AG04450 (cell line): ENCODE results near the gene MAD1L1. TPM values are rescaled to one million over a fixed set of nuclear protein-coding genes. Genes with fewer than 3 reads are reported as not detected.
A peak's percentile ranks its signal among the peaks of the same experiment; 100 is the strongest.

Experiments
- CTCF ChIA-PET: fragments of 300-600, 350-600 bp; formaldehyde crosslinking; extraction: SDS; loops from one replicate; lab custom pipeline; 2022; ENCODE audit warnings: antibody characterized with exemption, inconsistent platforms; lab: Charles Lee
- POLR2A ChIA-PET: fragments of 350-600 bp; formaldehyde crosslinking; extraction: SDS; loops from one replicate; lab custom pipeline; 2021; ENCODE audit warnings: antibody characterized with exemption, inconsistent platforms; lab: Yijun Ruan, JAX
- DNase-seq: peaks from one replicate; pipeline ENCODE4 v3.0.0-alpha.2; 2011; ENCODE audit warnings: low read depth, low spot score
- H3K27ac ChIP-seq: one replicate; pipeline ENCODE4 v1.5.1; 2012; ENCODE audit warnings: low read depth, low read length, control low read depth
- H3K27me3 ChIP-seq: one replicate; pipeline ENCODE4 v1.6.0; 2012; ENCODE audit warnings: low read length; ENCODE audit not compliant: control insufficient read depth, insufficient read depth
- H3K4me3 ChIP-seq: 2 replicates; pipeline ENCODE4 v1.5.1; 2011; ENCODE audit warnings: mild to moderate bottlenecking, low read depth, low read length, control low read depth
- H3K9me3 ChIP-seq: 2 replicates; pipeline ENCODE4 v1.5.1; 2012; ENCODE audit warnings: low read length; ENCODE audit not compliant: control insufficient read depth, insufficient read depth
- CTCF ChIP-seq: IDR thresholded peaks from 2 replicates; pipeline ENCODE4 v1.5.1; 2011; ENCODE audit warnings: low read depth, low read length, control low read depth, inconsistent platforms
- polyA plus RNA-seq: library from polyadenylated mRNA; depleted of rRNA; stranded (reverse); fragments of >200 nt; gene quantifications from 2 replicates; pipeline ENCODE4 v1.2.3, GENCODE V29; 2011

Gene MAD1L1
- polyA plus RNA-seq, 1 experiment = 11.9 TPM

- ChIA-PET CTCF (interaction anchor here (0.7 kb wide), 1 partner anchor 97 kb away, joined by 3 read pairs; no protein-coding TSS in a partner anchor), POLR2A (no interaction called here)
- Histone ChIP-seq H3K4me3 (no peak overlapping the region), H3K27ac (no peak overlapping the region), H3K27me3 (no peaks in the 10 kb centered on the region), H3K9me3 (peaks cover 2% of the 10 kb centered on the region; the same call in 1 of the 2 replicates)
- DNase-seq = no peak
- TF ChIP-seq CTCF = no peak
Measured at GRCh38 chr7:2068693-2069471, 163.9 kb downstream of the MAD1L1 start.

GRCh38 chr7:2066251-2066919 lies 166.4 kb downstream of the MAD1L1 start:
- no peak overlapping the region for H3K27ac ChIP-seq
- H3K9me3 ChIP-seq = peaks cover 2% of the 10 kb centered on the region; the same call in 1 of the 2 replicates
- H3K27me3 ChIP-seq = no peaks in the 10 kb centered on the region
- DNase-seq = no peak
- TF ChIP-seq CTCF = no peak
- H3K4me3 ChIP-seq = no peak overlapping the region
- ChIA-PET POLR2A (no interaction called here), CTCF (no interaction called here)

- no peak overlapping the region for H3K27ac ChIP-seq
- no peak for TF ChIP-seq CTCF
- ChIA-PET CTCF (no interaction called here), POLR2A (no interaction called here)
- DNase-seq = no peak
- no peaks in the 10 kb centered on the region for H3K27me3 ChIP-seq
- no peak overlapping the region for H3K4me3 ChIP-seq
- peaks cover 4% of the 10 kb centered on the region for H3K9me3 ChIP-seq
Measured at GRCh38 chr7:2065528-2065927, 167.2 kb downstream of the MAD1L1 start.

GRCh38 chr7:2063563-2064260 lies 169.0 kb downstream of the MAD1L1 start:
- Histone ChIP-seq H3K4me3 (no peak overlapping the region), H3K27me3 (no peaks in the 10 kb centered on the region), H3K9me3 (peaks cover 14% of the 10 kb centered on the region), H3K27ac (no peak overlapping the region)
- CTCF ChIA-PET = interaction anchor here (1.2 to 1.5 kb wide), 2 partner anchors 12 to 146 kb away, joined by 3 to 6 read pairs; no protein-coding TSS in a partner anchor
- DNase-seq = no peak
- peak; percentile 57 for TF ChIP-seq CTCF
- POLR2A ChIA-PET = no interaction called here
